ENCODE data around the gene C21orf58.
A peak's percentile ranks its signal among the peaks of the same experiment; 100 is the strongest.
"Not testable (repeated sequence)": the region's sequence is repeated elsewhere in the genome, so short reads cannot be mapped to it uniquely, and the experiment has no call there.

The C21orf58 gene

GRCh38 chr21:46323710-46324389 is at the start of gene C21orf58, which contains the start of gene PCNT:
Gene C21orf58 (minus strand): TSS chr21:46323870. CDS start chr21:46322738, 1,132 bp downstream.
Gene PCNT (plus strand): TSS chr21:46324156. CDS start chr21:46324229, 73 bp downstream.
- Histone ChIP-seq H3K9me3 (ENCODE audit: low read length) (no peaks in the 10 kb centered on the region), H3K9ac (ENCODE audit: low read length) (no peak within 1 kb of the TSS), H3K27ac (ENCODE audit: low read depth, low read length) (peak within 1 kb of the TSS; percentile 85), H3K36me3 (ENCODE audit: insufficient read depth, low read length) (peaks cover 2% of the 10 kb centered on the region), H3K27me3 (ENCODE audit: control insufficient read depth in 1 of 2, insufficient read depth in 2 of 2, low read length in 2 of 2) (no peaks in the 10 kb centered on the region), H3K4me3 (ENCODE audit: low read depth in 1 of 2, low read length in 2 of 2) (peak within 1 kb of the TSS; percentile 75 to 86), H3K4me1 (ENCODE audit: insufficient read depth, low read length) (peaks cover 20% of the 10 kb centered on the region)

GRCh38 chr21:46372947-46373346 is 49.3 kb upstream of the C21orf58 start:
- H3K36me3 ChIP-seq (ENCODE audit: insufficient read depth, low read length); H3K4me1 ChIP-seq (ENCODE audit: insufficient read depth, low read length); H3K4me3 ChIP-seq (ENCODE audit: low read depth in 1 of 2, low read length in 2 of 2); H3K27ac ChIP-seq (ENCODE audit: low read depth, low read length); H3K9ac ChIP-seq (ENCODE audit: low read length); H3K27me3 ChIP-seq (ENCODE audit: control insufficient read depth in 1 of 2, insufficient read depth in 2 of 2, low read length in 2 of 2); H3K9me3 ChIP-seq (ENCODE audit: low read length): not testable (repeated sequence)

GRCh38 chr21:46372014-46372485 is 48.4 kb upstream of the C21orf58 start:
- H3K4me3 ChIP-seq (ENCODE audit: low read depth in 1 of 2, low read length in 2 of 2): no peak overlapping the region
- no peaks in the 10 kb centered on the region for H3K27me3 ChIP-seq (ENCODE audit: control insufficient read depth in 1 of 2, insufficient read depth in 2 of 2, low read length in 2 of 2)
- no peaks in the 10 kb centered on the region for H3K4me1 ChIP-seq (ENCODE audit: insufficient read depth, low read length)
- H3K36me3 ChIP-seq (ENCODE audit: insufficient read depth, low read length): peaks cover under 1% of the 10 kb centered on the region
- H3K9ac ChIP-seq (ENCODE audit: low read length): no peak overlapping the region
- no peak overlapping the region for H3K27ac ChIP-seq (ENCODE audit: low read depth, low read length)
- H3K9me3 ChIP-seq (ENCODE audit: low read length): no peaks in the 10 kb centered on the region

GRCh38 chr21:46371204-46372013 is 47.7 kb upstream of the C21orf58 start:
- H3K9ac ChIP-seq (ENCODE audit: low read length): no peak overlapping the region
- H3K4me3 ChIP-seq (ENCODE audit: low read depth in 1 of 2, low read length in 2 of 2): no peak overlapping the region
- H3K4me1 ChIP-seq (ENCODE audit: insufficient read depth, low read length): no peaks in the 10 kb centered on the region
- no peaks in the 10 kb centered on the region for H3K9me3 ChIP-seq (ENCODE audit: low read length)
- H3K27ac ChIP-seq (ENCODE audit: low read depth, low read length): no peak overlapping the region
- no peaks in the 10 kb centered on the region for H3K27me3 ChIP-seq (ENCODE audit: control insufficient read depth in 1 of 2, insufficient read depth in 2 of 2, low read length in 2 of 2)
- peaks cover 7% of the 10 kb centered on the region for H3K36me3 ChIP-seq (ENCODE audit: insufficient read depth, low read length)

GRCh38 chr21:46369520-46370235 is 46.0 kb upstream of the C21orf58 start:
- H3K27ac ChIP-seq (ENCODE audit: low read depth, low read length): no peak overlapping the region
- no peak overlapping the region for H3K4me3 ChIP-seq (ENCODE audit: low read depth in 1 of 2, low read length in 2 of 2)
- no peaks in the 10 kb centered on the region for H3K9me3 ChIP-seq (ENCODE audit: low read length)
- H3K9ac ChIP-seq (ENCODE audit: low read length): no peak overlapping the region
- H3K27me3 ChIP-seq (ENCODE audit: control insufficient read depth in 1 of 2, insufficient read depth in 2 of 2, low read length in 2 of 2): no peaks in the 10 kb centered on the region
- H3K36me3 ChIP-seq (ENCODE audit: insufficient read depth, low read length): peaks cover 19% of the 10 kb centered on the region
- H3K4me1 ChIP-seq (ENCODE audit: insufficient read depth, low read length): no peaks in the 10 kb centered on the region

- Histone ChIP-seq H3K27ac (ENCODE audit: low read depth, low read length) (no peak overlapping the region), H3K9ac (ENCODE audit: low read length) (no peak overlapping the region), H3K9me3 (ENCODE audit: low read length) (no peaks in the 10 kb centered on the region)
Measured at GRCh38 chr21:46368533-46369285, 45.0 kb upstream of the C21orf58 start.

GRCh38 chr21:46366966-46367365 is 43.3 kb upstream of the C21orf58 start:
- H3K36me3 ChIP-seq (ENCODE audit: insufficient read depth, low read length): peaks cover 27% of the 10 kb centered on the region

More at GRCh38 chr21:46368533-46369285, 45.0 kb upstream of the C21orf58 start:
- Histone ChIP-seq H3K36me3 (ENCODE audit: insufficient read depth, low read length) (peaks cover 21% of the 10 kb centered on the region), H3K4me1 (ENCODE audit: insufficient read depth, low read length) (no peaks in the 10 kb centered on the region), H3K27me3 (ENCODE audit: control insufficient read depth in 1 of 2, insufficient read depth in 2 of 2, low read length in 2 of 2) (no peaks in the 10 kb centered on the region), H3K4me3 (ENCODE audit: low read depth in 1 of 2, low read length in 2 of 2) (no peak overlapping the region)

GRCh38 chr21:46366561-46366960 is 42.9 kb upstream of the C21orf58 start:
- no peaks in the 10 kb centered on the region for H3K9me3 ChIP-seq (ENCODE audit: low read length)
- H3K4me1 ChIP-seq (ENCODE audit: insufficient read depth, low read length): no peaks in the 10 kb centered on the region
- H3K4me3 ChIP-seq (ENCODE audit: low read depth in 1 of 2, low read length in 2 of 2): no peak overlapping the region
- H3K27ac ChIP-seq (ENCODE audit: low read depth, low read length): no peak overlapping the region
- H3K27me3 ChIP-seq (ENCODE audit: control insufficient read depth in 1 of 2, insufficient read depth in 2 of 2, low read length in 2 of 2): no peaks in the 10 kb centered on the region
- no peak overlapping the region for H3K9ac ChIP-seq (ENCODE audit: low read length)
- peaks cover 27% of the 10 kb centered on the region for H3K36me3 ChIP-seq (ENCODE audit: insufficient read depth, low read length)

More at GRCh38 chr21:46366966-46367365, 43.3 kb upstream of the C21orf58 start:
- Histone ChIP-seq H3K9ac (ENCODE audit: low read length) (no peak overlapping the region), H3K4me1 (ENCODE audit: insufficient read depth, low read length) (no peaks in the 10 kb centered on the region), H3K4me3 (ENCODE audit: low read depth in 1 of 2, low read length in 2 of 2) (no peak overlapping the region), H3K9me3 (ENCODE audit: low read length) (no peaks in the 10 kb centered on the region), H3K27me3 (ENCODE audit: control insufficient read depth in 1 of 2, insufficient read depth in 2 of 2, low read length in 2 of 2) (no peaks in the 10 kb centered on the region), H3K27ac (ENCODE audit: low read depth, low read length) (no peak overlapping the region)

- no peaks in the 10 kb centered on the region for H3K27me3 ChIP-seq (ENCODE audit: control insufficient read depth in 1 of 2, insufficient read depth in 2 of 2, low read length in 2 of 2)
- no peak overlapping the region for H3K9ac ChIP-seq (ENCODE audit: low read length)
- H3K9me3 ChIP-seq (ENCODE audit: low read length): no peaks in the 10 kb centered on the region
- no peaks in the 10 kb centered on the region for H3K4me1 ChIP-seq (ENCODE audit: insufficient read depth, low read length)
- no peak overlapping the region for H3K27ac ChIP-seq (ENCODE audit: low read depth, low read length)
- peaks cover 27% of the 10 kb centered on the region for H3K36me3 ChIP-seq (ENCODE audit: insufficient read depth, low read length)
- no peak overlapping the region for H3K4me3 ChIP-seq (ENCODE audit: low read depth in 1 of 2, low read length in 2 of 2)
Measured at GRCh38 chr21:46366091-46366490, 42.4 kb upstream of the C21orf58 start.

- H3K9ac ChIP-seq (ENCODE audit: low read length): no peak overlapping the region
- peaks cover 27% of the 10 kb centered on the region for H3K36me3 ChIP-seq (ENCODE audit: insufficient read depth, low read length)
- H3K27ac ChIP-seq (ENCODE audit: low read depth, low read length): no peak overlapping the region
- no peak overlapping the region for H3K4me3 ChIP-seq (ENCODE audit: low read depth in 1 of 2, low read length in 2 of 2)
- H3K9me3 ChIP-seq (ENCODE audit: low read length): no peaks in the 10 kb centered on the region
- no peaks in the 10 kb centered on the region for H3K27me3 ChIP-seq (ENCODE audit: control insufficient read depth in 1 of 2, insufficient read depth in 2 of 2, low read length in 2 of 2)
- H3K4me1 ChIP-seq (ENCODE audit: insufficient read depth, low read length): no peaks in the 10 kb centered on the region
Measured at GRCh38 chr21:46363698-46364097, 40.0 kb upstream of the C21orf58 start.
